Sigmoid colon (tissue), 7 donors: ENCODE measurements around the gene ZDHHC11. TPM values are rescaled to one million over a fixed set of nuclear protein-coding genes. Genes with fewer than 3 reads are reported as not detected.

Source experiments
- DNase-seq: peaks from one replicate; pipeline ENCODE4 v3.0.0-alpha.2; 2019
- H3K27ac ChIP-seq, 4 donors: fragments of 200-600 bp; sonication (generic); one replicate each; pipeline ENCODE4 v1.5.1; 2016 to 2019; ENCODE audit warnings: mild to moderate bottlenecking in 1 of 4
- H3K27me3 ChIP-seq, 3 donors: fragments of 200-600 bp; sonication (generic); one replicate each; pipeline ENCODE4 v1.5.1; 2019; ENCODE audit warnings: mild to moderate bottlenecking in 1 of 3
- H3K36me3 ChIP-seq, 4 donors: fragments of 200-600 bp; sonication (generic); one replicate each; pipeline ENCODE4 v1.5.1; 2016 to 2019
- H3K4me1 ChIP-seq, 4 donors: fragments of 200-600 bp; sonication (generic); one replicate each; pipeline ENCODE4 v1.5.1; 2017 to 2019
- H3K4me3 ChIP-seq, 4 donors: fragments of 200-600 bp; sonication (generic); one replicate each; pipeline ENCODE4 v1.5.1; 2017 to 2019; ENCODE audit warnings: mild to moderate bottlenecking in 2 of 4, moderate library complexity in 1 of 4
- H3K9me3 ChIP-seq, 4 donors: fragments of 200-600 bp in 3 of 4; sonication (generic) in 3 of 4; one replicate each; pipeline versions ENCODE4 v1.5.1 to v1.6.1; 2013 to 2019
- CTCF ChIP-seq, 4 experiments: fragments of 450-650 bp in 3 of 4; fragments of 200-600 bp in 1 of 4; IDR thresholded peaks; one replicate each; pipeline ENCODE4 v1.5.1; 2016 to 2019; ENCODE audit warnings: antibody characterized with exemption in 4 of 4, mild to moderate bottlenecking in 3 of 4, moderate library complexity in 2 of 4
- EP300 ChIP-seq, 4 donors: sonication (generic); formaldehyde crosslinking; IDR thresholded peaks; one replicate each; pipeline ENCODE4 v1.6.1; 2017; ENCODE audit warnings: antibody characterized with exemption in 4 of 4
- POLR2A ChIP-seq, 2 donors: fragments of 450-650 bp; IDR thresholded peaks; one replicate each; pipeline ENCODE4 v1.6.1; 2016; ENCODE audit warnings: antibody characterized with exemption in 2 of 2, mild to moderate bottlenecking in 2 of 2, moderate library complexity in 2 of 2
- POLR2AphosphoS5 ChIP-seq, 4 donors: sonication (generic); formaldehyde crosslinking; IDR thresholded peaks; one replicate each; pipeline ENCODE4 v1.6.1; 2017; ENCODE audit warnings: antibody characterized with exemption in 4 of 4
- WGBS, 2 donors: extraction: QIAGEN DNeasy Blood & Tissue Kit; methylation state at CpG; one replicate each; pipeline ENCODE4 v1.1.7; 2013; 5-methylcytosine and 5-hydroxymethylcytosine counted together
- intact Hi-C: fragments of 100-400 bp; cut with DNase I; formaldehyde crosslinking; loops from one replicate; pipeline ENCODE4 v1.15.1; 2023
- polyA plus RNA-seq, 3 donors: library from polyadenylated mRNA; stranded (reverse); fragments of 200-250 nt; gene quantifications; one replicate each; pipeline ENCODE4 v1.2.3, GENCODE V29; 2013
- total RNA-seq, 4 donors: library from RNA; depleted of rRNA; stranded (reverse); fragments of >200 nt; gene quantifications; one replicate each; pipeline ENCODE4 v1.1.0, GENCODE V29; 2016
- donor health status: healthy with polysubstance abuse.
- donor health status: Bipolar disorder and iron deficiency.
- donor health status: healthy.

Gene ZDHHC11
- total and polyA plus RNA-seq, 7 donors, result 0.60 to 8.0 (median 3.7) TPM; not detected in 1

GRCh38 chr5:875931-876330 lies 25.1 kb upstream of the ZDHHC11 start:
- no peak for TF ChIP-seq CTCF (IDR thresholded peaks at IDR 0.05)
- TF ChIP-seq POLR2A (IDR thresholded peaks at IDR 0.05), result no peak
- H3K27ac ChIP-seq, result no peak overlapping the region
- 96 to 98% methylated on average over 24 of the region's 24 CpGs for WGBS, 2 donors
- intact Hi-C loops, result no loop called here
- H3K4me3 ChIP-seq, result no peak overlapping the region
- no peaks in the 10 kb centered on the region for H3K27me3 ChIP-seq
- H3K9me3 ChIP-seq, result no peaks in the 10 kb centered on the region
- peaks cover 9 to 79% (median 50%) of the 10 kb centered on the region in 4 donors for H3K36me3 ChIP-seq
- no peak for DNase-seq
- no peaks in the 10 kb centered on the region for H3K4me1 ChIP-seq

GRCh38 chr5:873328-873727 lies 22.5 kb upstream of the ZDHHC11 start:
- H3K4me1 ChIP-seq, result no peaks in the 10 kb centered on the region
- no peak overlapping the region for H3K4me3 ChIP-seq
- H3K36me3 ChIP-seq, result peaks cover 12 to 99% (median 71%) of the 10 kb centered on the region in 4 donors
- DNase-seq, result no peak
- WGBS, 2 donors, result 80 to 86% methylated on average over 8 of the region's 8 CpGs
- H3K27me3 ChIP-seq, result no peaks in the 10 kb centered on the region
- H3K9me3 ChIP-seq, result no peaks in the 10 kb centered on the region
- TF ChIP-seq POLR2AphosphoS5 (IDR thresholded peaks at IDR 0.05), result no peak
- TF ChIP-seq CTCF (IDR thresholded peaks at IDR 0.05), result no peak
- TF ChIP-seq POLR2A (IDR thresholded peaks at IDR 0.05), result no peak
- no peak for TF ChIP-seq EP300 (IDR thresholded peaks at IDR 0.05)
- H3K27ac ChIP-seq, result no peak overlapping the region
- intact Hi-C loops, result no loop called here

- 88 to 94% methylated on average over 10 of the region's 10 CpGs for WGBS, 2 donors
- TF ChIP-seq POLR2AphosphoS5 (IDR thresholded peaks at IDR 0.05) (no peak), POLR2A (IDR thresholded peaks at IDR 0.05) (no peak), CTCF (IDR thresholded peaks at IDR 0.05) (no peak)
- H3K36me3 ChIP-seq, result peaks cover 6 to 99% (median 71%) of the 10 kb centered on the region in 4 donors
- no peaks in the 10 kb centered on the region for H3K27me3 ChIP-seq
- no peak overlapping the region for H3K4me3 ChIP-seq
- no peaks in the 10 kb centered on the region for H3K4me1 ChIP-seq
- H3K27ac ChIP-seq, result no peak overlapping the region
- no peaks in the 10 kb centered on the region for H3K9me3 ChIP-seq
- intact Hi-C loops, result no loop called here
- no peak for DNase-seq
These were observed 21.5 kb upstream of the ZDHHC11 start for GRCh38 chr5:872301-872700.

- intact Hi-C loops, result no loop called here
- 96 to 97% methylated on average over 29 of the region's 29 CpGs for WGBS, 2 donors
- no peaks in the 10 kb centered on the region for H3K27me3 ChIP-seq
- no peak for TF ChIP-seq CTCF (IDR thresholded peaks at IDR 0.05)
- TF ChIP-seq EP300 (IDR thresholded peaks at IDR 0.05), result no peak
- no peak for TF ChIP-seq POLR2A (IDR thresholded peaks at IDR 0.05)
- TF ChIP-seq POLR2AphosphoS5 (IDR thresholded peaks at IDR 0.05), result no peak
- DNase-seq, result no peak
- H3K4me1 ChIP-seq, result no peaks in the 10 kb centered on the region
- H3K9me3 ChIP-seq, result no peaks in the 10 kb centered on the region
- H3K4me3 ChIP-seq, result no peak overlapping the region
- H3K27ac ChIP-seq, result no peak overlapping the region
- H3K36me3 ChIP-seq, result peaks cover 6 to 99% (median 69%) of the 10 kb centered on the region in 4 donors
These were observed 21.0 kb upstream of the ZDHHC11 start for GRCh38 chr5:871596-872298.

- Histone ChIP-seq H3K27ac (no peak overlapping the region), H3K27me3 (no peaks in the 10 kb centered on the region), H3K36me3 (peaks cover 6 to 99% (median 64%) of the 10 kb centered on the region in 4 donors), H3K4me3 (no peak overlapping the region), H3K4me1 (no peaks in the 10 kb centered on the region), H3K9me3 (no peaks in the 10 kb centered on the region)
- no peak for TF ChIP-seq POLR2A (IDR thresholded peaks at IDR 0.05)
- no peak for TF ChIP-seq CTCF (IDR thresholded peaks at IDR 0.05)
- no peak for TF ChIP-seq EP300 (IDR thresholded peaks at IDR 0.05)
- no peak for TF ChIP-seq POLR2AphosphoS5 (IDR thresholded peaks at IDR 0.05)
- 97 to 99% methylated on average over 5 of the region's 5 CpGs for WGBS, 2 donors
- intact Hi-C loops, result no loop called here
- DNase-seq, result no peak
These were observed 20.2 kb upstream of the ZDHHC11 start for GRCh38 chr5:870956-871355.
